GM21825 (cell line): ENCODE measurements around the gene TMEM132C.
"Not testable (repeated sequence)": the region's sequence is repeated elsewhere in the genome, so short reads cannot be mapped to it uniquely, and the experiment has no call there.

Experiments used
- ATAC-seq: cut with Tn5 transposase; IDR thresholded peaks from one replicate; pipeline ENCODE4 v1.9.1; 2021; ENCODE audit warnings: mild to moderate bottlenecking, moderate library complexity; ENCODE audit not compliant: unreplicated experiment

TMEM132C gene

GRCh38 chr12:128463881-128464280 lies 196.9 kb downstream of the TMEM132C start:
- ATAC-seq = no peak

GRCh38 chr12:128467882-128468281 lies 200.9 kb downstream of the TMEM132C start:
- ATAC-seq = no peak

GRCh38 chr12:128468926-128469325 lies 202.0 kb downstream of the TMEM132C start:
- no peak for ATAC-seq

GRCh38 chr12:128471491-128471890 lies 204.5 kb downstream of the TMEM132C start:
- ATAC-seq = no peak

- ATAC-seq = no peak
Measured at GRCh38 chr12:128474916-128475315, 207.9 kb downstream of the TMEM132C start.

GRCh38 chr12:128476266-128476665 lies 209.3 kb downstream of the TMEM132C start:
- ATAC-seq = no peak

- no peak for ATAC-seq
Measured at GRCh38 chr12:128483526-128484255, 216.7 kb downstream of the TMEM132C start.

- not testable (repeated sequence) for ATAC-seq
Measured at GRCh38 chr12:128497376-128497775, 230.4 kb downstream of the TMEM132C start.

- ATAC-seq = no peak
Measured at GRCh38 chr12:128507470-128507869, 240.5 kb downstream of the TMEM132C start.

- ATAC-seq = no peak
Measured at GRCh38 chr12:128509170-128509569, 242.2 kb downstream of the TMEM132C start.

- ATAC-seq = no peak
Measured at GRCh38 chr12:128510511-128510910, 243.5 kb downstream of the TMEM132C start.

- no peak for ATAC-seq
Measured at GRCh38 chr12:128513331-128513730, 246.4 kb downstream of the TMEM132C start.

- no peak for ATAC-seq
Measured at GRCh38 chr12:128513831-128514230, 246.9 kb downstream of the TMEM132C start.

- ATAC-seq = no peak
Measured at GRCh38 chr12:128518644-128519043, 251.7 kb downstream of the TMEM132C start.

GRCh38 chr12:128519426-128519825 lies 252.5 kb downstream of the TMEM132C start:
- no peak for ATAC-seq

- ATAC-seq = no peak
Measured at GRCh38 chr12:128521981-128522380, 255.0 kb downstream of the TMEM132C start.

- no peak for ATAC-seq
Measured at GRCh38 chr12:128524439-128524838, 257.5 kb downstream of the TMEM132C start.

- no peak for ATAC-seq
Measured at GRCh38 chr12:128531170-128531569, 264.2 kb downstream of the TMEM132C start.

GRCh38 chr12:128534906-128535305 lies 267.9 kb downstream of the TMEM132C start:
- ATAC-seq = peak; percentile 65

- ATAC-seq = no peak
Measured at GRCh38 chr12:128536810-128537209, 269.8 kb downstream of the TMEM132C start.

GRCh38 chr12:128537668-128538067 lies 270.7 kb downstream of the TMEM132C start:
- no peak for ATAC-seq

GRCh38 chr12:128542844-128543243 lies 275.9 kb downstream of the TMEM132C start:
- ATAC-seq = no peak

GRCh38 chr12:128543460-128543859 lies 276.5 kb downstream of the TMEM132C start:
- ATAC-seq = no peak
